HG03196 (cell line): ENCODE data around the gene FSD1.

ENCODE experiments used
- ATAC-seq: cut with Tn5 transposase; IDR thresholded peaks from one replicate; pipeline ENCODE4 v1.9.1; 2021; ENCODE audit not compliant: unreplicated experiment

The FSD1 gene

GRCh38 chr19:4362101-4362828 lies 57.9 kb downstream of the FSD1 start:
- no peak for ATAC-seq

DNA sequence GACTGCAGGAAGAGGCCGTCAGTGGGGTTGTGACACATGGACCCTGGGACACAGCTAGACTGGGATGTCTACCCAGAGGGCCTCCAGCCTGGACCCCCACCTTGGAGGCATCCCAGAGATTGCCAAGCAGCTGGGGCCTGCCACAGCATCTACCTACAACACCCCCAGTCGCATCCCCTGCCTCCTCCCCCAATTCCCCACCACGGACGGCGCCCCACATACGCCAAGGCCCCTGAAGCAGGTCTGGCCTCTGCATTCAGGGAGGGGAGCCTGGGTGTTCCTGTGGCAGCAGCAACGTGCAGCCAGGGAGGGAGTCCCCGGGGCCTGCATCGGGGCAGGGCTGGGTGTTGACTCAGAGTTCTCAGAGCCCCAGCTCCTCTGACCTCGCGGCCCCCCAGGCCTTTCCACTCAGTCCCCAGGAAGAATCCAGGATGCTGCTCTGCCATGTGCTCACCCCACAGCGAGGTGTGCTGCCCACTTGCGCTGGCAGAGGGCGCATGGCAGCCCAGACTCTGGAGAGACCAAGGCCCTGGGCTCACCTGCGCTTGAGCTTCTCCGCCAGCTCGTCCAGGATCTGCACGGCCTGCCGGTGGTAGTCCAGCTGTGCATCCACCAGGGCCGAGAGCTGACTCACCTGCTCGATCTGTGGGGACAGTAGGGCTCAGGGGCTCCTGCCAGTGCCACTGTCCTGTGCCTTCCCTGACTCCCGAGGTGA lies 58.6 kb downstream of the FSD1 start:
- no peak for ATAC-seq

- no peak for ATAC-seq
Measured at GRCh38 chr19:4363571-4364304, 59.3 kb downstream of the FSD1 start.

DNA sequence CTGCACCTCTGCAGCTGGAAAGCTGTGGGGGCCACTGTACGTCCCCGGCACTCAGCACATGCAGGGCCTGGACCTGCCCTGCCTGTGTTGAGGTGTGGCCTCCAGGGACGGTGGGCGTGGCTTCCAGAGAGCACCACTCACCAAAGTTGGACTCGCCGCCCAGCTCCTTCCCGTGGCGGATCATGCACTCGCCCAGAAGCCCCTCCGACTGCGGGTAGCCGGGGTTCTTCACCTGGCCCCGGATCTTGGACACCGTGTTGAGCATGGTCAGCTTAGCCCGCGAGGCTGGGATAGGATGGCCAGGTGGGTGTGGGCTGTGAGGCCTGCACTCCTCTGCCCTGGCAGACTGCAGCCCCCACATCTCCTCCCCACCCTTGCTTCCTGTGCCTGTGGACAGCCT lies 60.9 kb downstream of the FSD1 start:
- ATAC-seq: no peak

DNA sequence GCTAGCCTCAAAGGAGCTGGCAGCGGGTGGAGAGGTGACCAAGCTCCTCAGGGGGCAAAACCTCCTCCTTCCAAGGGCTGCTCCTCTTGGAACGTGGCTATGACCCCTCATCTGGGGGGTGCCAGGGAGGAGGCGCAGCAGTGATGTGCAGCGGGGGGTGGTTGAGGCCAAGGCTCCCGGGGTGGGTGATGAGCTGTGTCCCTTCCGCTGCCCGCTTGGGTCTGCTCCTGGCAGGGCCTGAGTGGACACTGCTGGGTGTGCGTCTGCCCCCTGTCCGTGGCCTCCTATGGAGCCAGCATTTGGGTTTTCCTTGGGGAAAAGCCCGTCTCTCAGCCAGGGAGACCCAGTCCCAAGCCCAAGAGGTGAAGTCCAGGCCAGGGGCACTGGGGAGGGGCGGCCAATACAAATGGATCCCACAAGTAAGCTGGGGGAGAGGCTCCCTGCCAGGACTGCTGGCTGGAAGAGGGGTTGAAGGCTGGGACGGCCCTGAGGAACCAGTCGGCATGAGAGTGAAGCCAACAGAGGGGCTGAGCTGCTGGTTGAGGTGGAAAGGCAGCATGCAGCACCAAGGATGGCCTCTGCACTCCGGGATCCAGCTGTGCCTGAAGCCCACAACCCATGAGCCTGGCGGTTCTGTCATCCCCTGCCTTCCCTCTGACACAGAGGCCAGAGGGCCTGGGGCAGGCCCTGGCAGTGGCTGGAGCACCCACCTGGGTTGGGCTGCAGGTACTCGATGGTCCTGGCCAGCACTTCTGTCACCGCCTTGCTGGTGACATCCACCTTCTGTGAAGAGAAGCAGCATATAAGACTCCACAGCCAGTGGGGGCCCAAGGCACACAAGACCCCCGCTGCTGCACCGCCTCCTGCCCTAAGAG lies 61.6 kb downstream of the FSD1 start:
- no peak for ATAC-seq

DNA sequence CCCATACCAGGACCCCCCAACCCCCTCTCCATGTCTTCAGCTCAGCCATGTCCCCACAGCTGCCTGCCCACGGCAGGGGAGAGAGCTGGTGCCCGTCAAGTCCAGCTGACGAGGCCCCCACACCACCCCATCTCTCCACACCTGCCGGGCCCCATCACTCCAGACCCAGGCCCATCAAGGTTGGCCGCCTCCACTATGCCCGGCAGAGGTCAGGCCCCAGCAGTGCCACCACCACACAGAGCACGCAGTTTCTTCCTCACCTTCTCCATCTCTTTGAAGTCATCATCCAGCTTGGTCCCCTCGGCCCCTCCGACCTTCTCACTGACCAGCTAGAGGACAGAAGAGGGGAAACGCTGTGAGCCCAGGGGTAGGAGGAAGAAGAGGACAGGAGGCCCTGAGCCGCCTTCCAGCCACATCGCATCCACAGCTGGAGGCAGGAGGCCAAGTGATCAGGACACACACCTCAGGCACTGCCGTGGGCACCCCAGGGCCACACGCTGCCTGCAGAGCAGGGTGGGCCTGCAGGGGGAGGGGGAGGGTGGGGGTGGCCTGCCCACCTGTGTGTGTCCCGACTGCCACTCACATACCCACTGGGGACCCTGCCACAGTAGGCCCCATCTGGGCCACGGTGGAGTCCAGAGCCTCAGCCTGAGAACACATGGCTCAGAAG lies 62.4 kb downstream of the FSD1 start:
- no peak for ATAC-seq

DNA sequence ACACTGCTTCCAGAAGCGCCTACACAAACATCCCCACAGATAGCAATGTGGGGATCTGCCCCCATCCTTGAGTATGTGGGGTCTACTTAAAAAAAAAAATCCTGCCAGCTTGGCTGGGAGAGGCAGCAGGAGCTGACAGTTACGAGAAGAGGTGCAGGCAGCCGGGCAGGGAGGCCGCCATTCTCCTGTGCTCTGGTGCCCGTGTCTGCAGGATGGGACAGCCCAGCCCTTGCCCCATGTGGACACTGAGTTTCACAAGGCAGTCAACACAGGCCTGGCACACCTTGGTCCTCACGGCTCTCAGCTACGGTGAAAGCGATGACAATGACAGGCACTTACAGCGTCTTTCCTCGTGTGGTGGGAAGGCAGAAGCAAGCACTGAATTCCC lies 62.9 kb downstream of the FSD1 start:
- no peak for ATAC-seq

- ATAC-seq: no peak
Measured at GRCh38 chr19:4367781-4368127, 63.4 kb downstream of the FSD1 start.

- no peak for ATAC-seq
Measured at GRCh38 chr19:4368128-4368820, 63.9 kb downstream of the FSD1 start.

- peak; percentile 51 for ATAC-seq
Measured at GRCh38 chr19:4369109-4369887, 64.9 kb downstream of the FSD1 start.

DNA sequence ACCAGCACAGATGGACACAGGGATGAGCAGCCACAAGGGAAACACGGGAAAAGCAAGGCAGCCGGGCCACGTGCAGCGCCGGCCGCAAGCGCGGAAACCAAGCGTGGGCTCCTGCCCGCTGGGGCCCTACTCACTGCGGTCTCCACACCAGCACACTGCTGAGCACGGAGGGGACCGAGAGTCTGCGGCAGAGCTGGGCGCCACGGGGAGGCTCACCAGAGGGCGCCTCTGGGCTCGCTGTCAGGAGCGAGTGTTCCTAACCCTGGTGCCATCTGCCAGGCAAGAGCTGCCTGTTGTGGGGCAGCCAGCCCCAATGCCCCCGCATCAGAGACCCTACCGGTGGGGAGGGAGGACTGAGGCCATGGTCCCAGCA lies 65.5 kb downstream of the FSD1 start:
- ATAC-seq: peak; percentile 35

- no peak for ATAC-seq
Measured at GRCh38 chr19:4370418-4371041, 66.1 kb downstream of the FSD1 start.

DNA sequence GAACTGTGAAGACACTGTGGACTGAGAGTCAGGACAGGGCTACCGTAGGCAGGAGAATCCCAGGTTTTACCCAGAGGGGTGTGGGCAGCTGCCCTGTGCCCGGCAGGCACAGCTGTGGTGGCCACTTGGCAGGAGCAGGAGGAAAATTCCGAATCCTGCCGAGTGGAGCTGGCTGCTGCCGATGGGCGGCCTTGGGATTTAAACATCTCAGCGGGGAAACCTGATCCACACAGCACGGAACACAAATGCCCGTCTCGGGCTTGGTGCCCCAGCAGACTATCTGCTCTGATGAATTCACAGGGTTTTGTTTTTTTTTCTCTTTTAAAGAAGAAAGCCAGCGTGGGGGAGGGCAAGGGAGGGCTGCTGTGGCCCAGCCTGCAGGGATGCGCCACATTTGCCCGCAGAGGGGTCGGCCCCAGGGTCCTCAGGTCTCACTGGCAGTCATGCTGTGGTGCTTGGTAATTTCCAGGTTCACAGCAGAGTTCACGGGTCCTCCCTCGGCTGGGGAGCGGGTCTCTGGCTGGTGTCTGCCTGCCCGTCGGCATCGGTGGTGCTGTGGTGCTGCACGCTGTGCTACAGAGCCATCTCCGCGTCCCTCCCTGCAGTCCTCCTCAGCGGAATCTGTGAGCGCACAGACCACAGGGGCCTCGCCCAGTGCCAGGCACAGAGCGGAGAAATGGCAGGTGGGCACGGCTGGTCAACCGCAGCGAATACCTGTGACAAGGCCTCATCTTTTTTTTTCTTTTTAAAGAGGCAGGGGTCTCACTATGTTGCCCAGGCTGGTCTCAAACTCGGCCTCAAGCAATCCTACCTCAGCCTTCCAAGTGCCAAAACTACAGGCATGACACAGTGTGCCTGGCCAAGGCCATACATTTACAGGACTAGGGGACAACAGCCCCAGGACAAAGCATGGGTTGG lies 67.1 kb downstream of the FSD1 start:
- no peak for ATAC-seq

DNA sequence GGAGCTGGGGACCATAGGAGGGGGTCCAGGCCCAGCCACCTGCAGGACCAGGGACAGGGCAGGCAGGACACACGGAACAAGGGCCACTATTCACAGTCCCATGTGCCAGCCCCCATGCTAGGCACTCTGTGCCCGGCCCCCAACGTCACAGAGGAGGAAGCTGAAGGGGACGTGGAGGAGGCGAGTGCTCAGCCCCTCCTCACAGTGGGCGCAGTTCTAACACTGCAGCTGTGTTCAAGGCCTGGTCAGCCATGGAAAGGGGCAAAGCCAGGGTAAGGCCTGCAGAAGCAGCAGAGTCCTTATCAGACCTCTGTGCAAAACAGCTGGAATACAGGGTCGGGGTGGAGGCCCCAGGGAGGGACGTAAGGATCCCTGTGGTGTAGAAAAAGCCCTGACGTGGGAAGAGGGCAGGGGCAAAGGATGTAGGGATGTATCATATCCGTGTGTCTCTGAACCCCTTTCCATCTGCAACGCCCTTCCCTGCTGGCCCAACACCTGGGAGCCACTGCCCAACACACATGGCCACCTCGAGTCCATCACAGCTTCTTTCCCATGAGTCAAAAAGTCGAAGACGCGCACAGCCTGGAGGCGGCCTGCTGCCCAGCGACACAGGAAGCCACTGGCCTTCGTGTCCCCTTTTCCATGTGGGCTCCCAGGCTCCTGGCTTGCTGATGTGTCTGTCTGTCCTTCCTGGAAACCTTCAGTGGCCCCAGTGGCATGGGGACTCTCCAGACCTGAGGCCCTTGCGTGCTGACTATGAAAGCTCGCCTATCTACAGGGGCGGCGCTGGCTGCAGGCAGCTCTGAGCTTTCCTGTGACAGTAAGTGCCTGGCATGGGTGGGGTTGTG lies 68.0 kb downstream of the FSD1 start:
- no peak for ATAC-seq

- ATAC-seq: no peak
Measured at GRCh38 chr19:4373013-4373367, 68.6 kb downstream of the FSD1 start.
